IPS DF 4.7 (cell line): ENCODE results near the gene SCN9A.
"Not testable (repeated sequence)": the region's sequence is repeated elsewhere in the genome, so short reads cannot be mapped to it uniquely, and the experiment has no call there.

Experiments used
- DNase-seq: peaks from one replicate; pipeline ENCODE4 v3.0.0-alpha.2; 2013; ENCODE audit warnings: low spot score; ENCODE audit errors: extremely low read depth

Gene SCN9A

GRCh38 chr2:166375736-166376487 is at the start of gene SCN9A:
TSS of gene SCN9A (minus strand) at chr2:166375944. CDS start at chr2:166311756, 64,188 bp downstream.
- no peak for DNase-seq

- DNase-seq, result no peak
Observed at GRCh38 chr2:166424841-166425240, 49.1 kb upstream of the SCN9A start.

GRCh38 chr2:166419616-166419934 is 43.8 kb upstream of the SCN9A start:
- no peak for DNase-seq

- DNase-seq, result no peak
Observed at GRCh38 chr2:166418853-166419615, 43.3 kb upstream of the SCN9A start.

- DNase-seq, result no peak
Observed at GRCh38 chr2:166417669-166418068, 41.9 kb upstream of the SCN9A start.

- no peak for DNase-seq
Observed at GRCh38 chr2:166413255-166413654, 37.5 kb upstream of the SCN9A start.

GRCh38 chr2:166411473-166412230 is 35.9 kb upstream of the SCN9A start:
- no peak for DNase-seq

GRCh38 chr2:166410828-166411472 is 35.2 kb upstream of the SCN9A start:
- DNase-seq, result no peak

- DNase-seq, result not testable (repeated sequence)
Observed at GRCh38 chr2:166407746-166408145, 32.0 kb upstream of the SCN9A start.

- no peak for DNase-seq
Observed at GRCh38 chr2:166406374-166406773, 30.6 kb upstream of the SCN9A start.

GRCh38 chr2:166405569-166405926 is 29.8 kb upstream of the SCN9A start:
- DNase-seq, result no peak

- DNase-seq, result no peak
Observed at GRCh38 chr2:166404831-166405568, 29.3 kb upstream of the SCN9A start.

- DNase-seq, result no peak
Observed at GRCh38 chr2:166394245-166394644, 18.5 kb upstream of the SCN9A start.

GRCh38 chr2:166393008-166393407 is 17.3 kb upstream of the SCN9A start:
- no peak for DNase-seq

- no peak for DNase-seq
Observed at GRCh38 chr2:166388481-166389070, 12.8 kb upstream of the SCN9A start.

- no peak for DNase-seq
Observed at GRCh38 chr2:166385313-166385712, 9.6 kb upstream of the SCN9A start.

GRCh38 chr2:166384774-166385173 is 9.0 kb upstream of the SCN9A start:
- DNase-seq, result no peak

GRCh38 chr2:166382448-166382847 is 6.7 kb upstream of the SCN9A start:
- no peak for DNase-seq

GRCh38 chr2:166380615-166381014 is 4.9 kb upstream of the SCN9A start:
- no peak for DNase-seq

- no peak for DNase-seq
Observed at GRCh38 chr2:166376873-166377272, 1.1 kb upstream of the SCN9A start.

- DNase-seq, result no peak
Observed at GRCh38 chr2:166376488-166376828, 714 bp upstream of the SCN9A start.
